Mucosa of descending colon (tissue), 3 donors: ENCODE measurements around the gene NT5DC1. TPM values are rescaled to one million over a fixed set of nuclear protein-coding genes. Genes with fewer than 3 reads are reported as not detected.

Experiments
- ATAC-seq: fragments of 200-7000 bp; cut with Tn5 transposase; one replicate; pipeline ENCODE4 v1.9.1; 2020; ENCODE audit warnings: mild to moderate bottlenecking, moderate library complexity
- DNase-seq, 3 donors: peaks; one replicate each; pipeline ENCODE4 v3.0.0-alpha.2; 2020
- H3K36me3 ChIP-seq: fragments of 200-600 bp; one replicate; pipeline ENCODE4 v1.8.0; 2021; ENCODE audit warnings: low read depth, mild to moderate bottlenecking
- H3K4me1 ChIP-seq: fragments of 200-600 bp; one replicate; pipeline ENCODE4 v1.8.0; 2021; ENCODE audit warnings: low read depth, mild to moderate bottlenecking
- H3K4me3 ChIP-seq: fragments of 200-600 bp; one replicate; pipeline ENCODE4 v1.8.0; 2021; ENCODE audit warnings: mild to moderate bottlenecking
- H3K9me3 ChIP-seq: fragments of 200-600 bp; one replicate; pipeline ENCODE4 v1.8.0; 2021; ENCODE audit warnings: mild to moderate bottlenecking
- CTCF ChIP-seq: fragments of 200-600 bp; IDR thresholded peaks from one replicate; pipeline ENCODE4 v1.8.0; 2022; ENCODE audit warnings: antibody characterized with exemption, mild to moderate bottlenecking
- intact Hi-C, 2 donors: fragments of 100-400 bp; cut with DNase I in 1 of 2; cut with micrococcal nuclease in 1 of 2; formaldehyde crosslinking; loops; one replicate each; pipeline versions ENCODE4 v1.11.0 to v1.11.1; 2022; cut with DNase I, micrococcal nuclease
- total RNA-seq, 3 donors: library from RNA; stranded (reverse); fragmentation: NEBNext Ultra II Directional in 2 of 3; extraction: Animal tissue kit (Norgen Biotek cat#: 25700) in 2 of 3; gene quantifications; one replicate each; pipeline versions ENCODE4 v1.2.1 to v1.2.4, GENCODE V29; 2021 to 2023
- donor health status: DM: no; HTN: no; CAD: no; lungs with moderate emphysema.
- donor health status: DM: no; HTN: no; CAD: no.
- donor health status: DM: no; HTN: yes; CAD: no.

NT5DC1 gene
- total RNA-seq, 3 donors from 2014 or later: 32.6 to 49.6 (median 43.2) TPM

- no peak for ATAC-seq
- Histone ChIP-seq H3K9me3 (no peaks in the 10 kb centered on the region), H3K4me3 (no peak overlapping the region), H3K4me1 (no peaks in the 10 kb centered on the region), H3K36me3 (no peaks in the 10 kb centered on the region)
- no peak for TF ChIP-seq CTCF
- no peak for DNase-seq
- intact Hi-C loops: no loop called here
Observed at GRCh38 chr6:116206231-116206903, 105.7 kb downstream of the NT5DC1 start.

- TF ChIP-seq CTCF: no peak
- Histone ChIP-seq H3K4me3 (no peak overlapping the region), H3K4me1 (no peaks in the 10 kb centered on the region), H3K9me3 (no peaks in the 10 kb centered on the region), H3K36me3 (no peaks in the 10 kb centered on the region)
- intact Hi-C loops: no loop called here
- ATAC-seq: no peak
- DNase-seq: no peak
Observed at GRCh38 chr6:116208056-116208785, 107.6 kb downstream of the NT5DC1 start.

- Histone ChIP-seq H3K4me3 (no peak overlapping the region), H3K4me1 (no peaks in the 10 kb centered on the region), H3K36me3 (no peaks in the 10 kb centered on the region), H3K9me3 (no peaks in the 10 kb centered on the region)
- TF ChIP-seq CTCF: no peak
- no peak for ATAC-seq
- intact Hi-C loops: no loop called here
- no peak for DNase-seq
Observed at GRCh38 chr6:116210316-116210715, 109.7 kb downstream of the NT5DC1 start.

GRCh38 chr6:116210750-116211425 lies 110.2 kb downstream of the NT5DC1 start:
- H3K4me3 ChIP-seq: no peak overlapping the region
- intact Hi-C loops: no loop called here
- TF ChIP-seq CTCF: no peak
- no peaks in the 10 kb centered on the region for H3K36me3 ChIP-seq
- DNase-seq: no peak
- H3K4me1 ChIP-seq: no peaks in the 10 kb centered on the region
- ATAC-seq: no peak
- no peaks in the 10 kb centered on the region for H3K9me3 ChIP-seq

DNA sequence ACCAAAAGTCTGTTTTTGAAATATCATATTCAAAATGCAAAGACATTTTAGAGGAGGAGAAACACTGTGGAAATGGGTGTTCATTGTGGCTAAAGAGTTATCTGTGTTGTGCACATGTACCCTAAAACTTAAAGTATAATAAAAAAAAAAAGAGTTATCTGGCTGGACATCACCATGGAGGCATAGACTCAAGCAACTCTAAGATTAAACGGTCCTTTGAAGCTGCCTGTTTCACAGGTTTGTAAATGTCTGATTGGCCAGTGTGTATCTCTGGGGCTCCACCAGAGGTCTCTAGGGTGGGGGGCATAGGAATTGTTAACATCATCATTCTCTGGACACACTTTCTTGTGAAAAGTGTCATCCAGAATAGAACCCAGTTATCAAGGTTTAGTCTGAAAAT lies 114.0 kb downstream of the NT5DC1 start:
- no peak overlapping the region for H3K4me3 ChIP-seq
- intact Hi-C loops: no loop called here
- TF ChIP-seq CTCF: no peak
- ATAC-seq: no peak
- H3K9me3 ChIP-seq: no peaks in the 10 kb centered on the region
- DNase-seq: no peak
- no peaks in the 10 kb centered on the region for H3K36me3 ChIP-seq
- no peaks in the 10 kb centered on the region for H3K4me1 ChIP-seq
